SH-SY5Y (cell line): ENCODE measurements around the gene PCDHA9.

Source experiments
- GATA2 ChIP-seq: IDR thresholded peaks from 2 replicates; pipeline ENCODE4 v1.6.1; 2011; ENCODE audit warnings: mild to moderate bottlenecking, low read depth, low read length
- GATA3 ChIP-seq: IDR thresholded peaks from 2 replicates; pipeline ENCODE4 v1.6.1; 2011; ENCODE audit warnings: low read depth, mild to moderate bottlenecking, low read length, moderate library complexity

DNA sequence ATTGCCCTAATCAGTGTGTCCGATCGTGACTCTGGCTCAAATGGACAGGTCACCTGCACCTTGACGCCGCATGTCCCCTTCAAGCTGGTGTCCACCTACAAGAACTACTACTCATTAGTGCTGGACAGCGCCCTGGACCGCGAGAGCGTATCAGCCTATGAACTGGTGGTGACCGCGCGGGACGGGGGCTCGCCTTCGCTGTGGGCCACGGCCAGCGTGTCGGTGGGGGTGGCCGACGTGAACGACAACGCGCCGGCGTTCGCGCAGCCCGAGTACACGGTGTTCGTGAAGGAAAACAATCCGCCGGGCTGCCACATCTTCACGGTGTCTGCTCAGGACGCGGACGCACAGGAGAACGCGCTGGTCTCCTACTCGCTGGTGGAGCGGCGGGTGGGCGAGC lies 35.2 kb downstream of the PCDHA9 start:
- TF ChIP-seq GATA3 (no peak), GATA2 (no peak)
